Neural cell (in vitro differentiated cells): ENCODE data around the gene UQCRFS1.
A peak's percentile ranks its signal among the peaks of the same experiment; 100 is the strongest.

Experiments used
- EP300 ChIP-seq: fragments of 450-650 bp; conservative IDR thresholded peaks from 2 replicates; pipeline ENCODE4 v1.6.1; 2014; ENCODE audit warnings: antibody characterized with exemption, mild to moderate bottlenecking, moderate library complexity; ENCODE audit not compliant: poor library complexity, severe bottlenecking
- EZH2 ChIP-seq: fragments of 200-600, 300-800 bp; shearing (Covaris generic), sonication (generic); IDR thresholded peaks from 2 replicates; pipeline ENCODE4 v1.6.1; 2014; ENCODE audit warnings: antibody characterized with exemption, low read length, borderline replicate concordance, mild to moderate bottlenecking; ENCODE audit not compliant: insufficient read depth, poor library complexity, severe bottlenecking
- POLR2AphosphoS5 ChIP-seq: IDR thresholded peaks from 2 replicates; pipeline ENCODE4 v1.6.1; 2012
- RAD21 ChIP-seq: fragments of 450-650 bp; conservative IDR thresholded peaks from 2 replicates; pipeline ENCODE4 v1.6.1; 2014; ENCODE audit warnings: antibody characterized with exemption, mild to moderate bottlenecking, moderate library complexity
- SMC3 ChIP-seq: fragments of 450-650 bp; conservative IDR thresholded peaks from 2 replicates; pipeline ENCODE4 v1.6.1; 2014; ENCODE audit warnings: antibody characterized with exemption, mild to moderate bottlenecking, moderate library complexity; ENCODE audit not compliant: poor library complexity
- TAF1 ChIP-seq: IDR thresholded peaks from 2 replicates; pipeline ENCODE4 v1.6.1; 2012; ENCODE audit warnings: low read depth
- TF ChIP-seq, protein P1 (sequence below): fragments of 450-650 bp; IDR thresholded peaks from 2 replicates; pipeline ENCODE4 v1.5.1; 2014; ENCODE audit warnings: antibody characterized with exemption, mild to moderate bottlenecking, moderate library complexity; ENCODE audit not compliant: poor library complexity, severe bottlenecking
- TF ChIP-seq, protein P2 (sequence below): IDR thresholded peaks from 2 replicates; pipeline ENCODE4 v1.6.1; 2012; ENCODE audit warnings: borderline replicate concordance

DNA sequence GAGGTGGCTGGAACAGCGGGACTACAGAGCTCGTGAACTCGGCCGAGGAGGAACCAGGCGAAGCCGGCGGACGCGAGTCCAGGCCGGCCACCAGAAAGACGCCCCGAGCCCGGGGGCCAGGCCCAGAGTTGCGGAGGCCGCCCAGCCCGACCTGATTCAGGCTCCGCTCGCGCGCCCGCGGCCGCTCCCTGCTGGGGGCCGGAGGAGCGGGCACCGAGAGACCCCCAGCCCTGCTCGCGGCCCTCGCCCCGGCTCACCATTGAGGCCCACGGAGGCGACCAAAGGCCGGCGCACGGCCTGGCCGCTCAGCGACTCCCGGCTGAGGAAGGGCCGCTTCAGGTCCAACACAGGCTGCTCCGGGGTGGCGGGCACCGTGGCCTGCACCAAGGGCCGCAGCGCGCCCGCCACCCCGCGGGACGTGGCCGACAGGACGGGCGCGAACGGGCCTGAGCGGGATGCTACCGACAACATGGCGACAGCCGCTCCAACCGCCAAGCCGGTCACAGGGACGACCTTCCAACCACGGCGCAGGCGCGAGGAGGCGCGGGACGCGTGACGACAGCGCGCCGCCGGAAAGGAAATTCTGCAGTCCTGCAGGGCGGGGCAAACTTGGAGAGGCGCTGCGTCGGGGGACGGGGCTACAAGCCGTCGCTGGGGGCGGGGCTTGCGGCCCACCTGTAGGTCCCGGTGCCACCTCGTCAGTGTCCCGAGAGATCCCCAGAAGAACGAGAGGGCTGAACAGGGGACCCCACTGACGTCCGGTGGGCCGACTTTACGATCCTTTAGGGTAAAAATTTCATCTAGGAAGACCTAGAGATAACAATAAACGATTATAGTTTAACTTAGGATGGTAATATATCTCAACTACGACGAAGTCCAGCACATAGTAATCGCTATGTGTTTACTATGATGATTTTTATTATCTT lies at the start of gene UQCRFS1:
- TF ChIP-seq, protein P1, sequence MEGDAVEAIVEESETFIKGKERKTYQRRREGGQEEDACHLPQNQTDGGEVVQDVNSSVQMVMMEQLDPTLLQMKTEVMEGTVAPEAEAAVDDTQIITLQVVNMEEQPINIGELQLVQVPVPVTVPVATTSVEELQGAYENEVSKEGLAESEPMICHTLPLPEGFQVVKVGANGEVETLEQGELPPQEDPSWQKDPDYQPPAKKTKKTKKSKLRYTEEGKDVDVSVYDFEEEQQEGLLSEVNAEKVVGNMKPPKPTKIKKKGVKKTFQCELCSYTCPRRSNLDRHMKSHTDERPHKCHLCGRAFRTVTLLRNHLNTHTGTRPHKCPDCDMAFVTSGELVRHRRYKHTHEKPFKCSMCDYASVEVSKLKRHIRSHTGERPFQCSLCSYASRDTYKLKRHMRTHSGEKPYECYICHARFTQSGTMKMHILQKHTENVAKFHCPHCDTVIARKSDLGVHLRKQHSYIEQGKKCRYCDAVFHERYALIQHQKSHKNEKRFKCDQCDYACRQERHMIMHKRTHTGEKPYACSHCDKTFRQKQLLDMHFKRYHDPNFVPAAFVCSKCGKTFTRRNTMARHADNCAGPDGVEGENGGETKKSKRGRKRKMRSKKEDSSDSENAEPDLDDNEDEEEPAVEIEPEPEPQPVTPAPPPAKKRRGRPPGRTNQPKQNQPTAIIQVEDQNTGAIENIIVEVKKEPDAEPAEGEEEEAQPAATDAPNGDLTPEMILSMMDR = no peak
- TF ChIP-seq POLR2AphosphoS5 (peak; percentile 91), EZH2 (no peak), SMC3 (peak; percentile 32), TAF1 (peak; percentile 31), EP300 (peak; percentile 54), RAD21 (peak; percentile 30)
- TF ChIP-seq, protein P2, sequence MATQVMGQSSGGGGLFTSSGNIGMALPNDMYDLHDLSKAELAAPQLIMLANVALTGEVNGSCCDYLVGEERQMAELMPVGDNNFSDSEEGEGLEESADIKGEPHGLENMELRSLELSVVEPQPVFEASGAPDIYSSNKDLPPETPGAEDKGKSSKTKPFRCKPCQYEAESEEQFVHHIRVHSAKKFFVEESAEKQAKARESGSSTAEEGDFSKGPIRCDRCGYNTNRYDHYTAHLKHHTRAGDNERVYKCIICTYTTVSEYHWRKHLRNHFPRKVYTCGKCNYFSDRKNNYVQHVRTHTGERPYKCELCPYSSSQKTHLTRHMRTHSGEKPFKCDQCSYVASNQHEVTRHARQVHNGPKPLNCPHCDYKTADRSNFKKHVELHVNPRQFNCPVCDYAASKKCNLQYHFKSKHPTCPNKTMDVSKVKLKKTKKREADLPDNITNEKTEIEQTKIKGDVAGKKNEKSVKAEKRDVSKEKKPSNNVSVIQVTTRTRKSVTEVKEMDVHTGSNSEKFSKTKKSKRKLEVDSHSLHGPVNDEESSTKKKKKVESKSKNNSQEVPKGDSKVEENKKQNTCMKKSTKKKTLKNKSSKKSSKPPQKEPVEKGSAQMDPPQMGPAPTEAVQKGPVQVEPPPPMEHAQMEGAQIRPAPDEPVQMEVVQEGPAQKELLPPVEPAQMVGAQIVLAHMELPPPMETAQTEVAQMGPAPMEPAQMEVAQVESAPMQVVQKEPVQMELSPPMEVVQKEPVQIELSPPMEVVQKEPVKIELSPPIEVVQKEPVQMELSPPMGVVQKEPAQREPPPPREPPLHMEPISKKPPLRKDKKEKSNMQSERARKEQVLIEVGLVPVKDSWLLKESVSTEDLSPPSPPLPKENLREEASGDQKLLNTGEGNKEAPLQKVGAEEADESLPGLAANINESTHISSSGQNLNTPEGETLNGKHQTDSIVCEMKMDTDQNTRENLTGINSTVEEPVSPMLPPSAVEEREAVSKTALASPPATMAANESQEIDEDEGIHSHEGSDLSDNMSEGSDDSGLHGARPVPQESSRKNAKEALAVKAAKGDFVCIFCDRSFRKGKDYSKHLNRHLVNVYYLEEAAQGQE = peak; percentile 47
